Epidermal melanocyte (primary cell): ENCODE measurements around the gene ICAM2.

Experiments used
- DNase-seq: peaks from one replicate; pipeline ENCODE4 v3.0.0; 2011; ENCODE audit warnings: low spot score; ENCODE audit not compliant: insufficient read length

Gene ICAM2

GRCh38 chr17:63975541-63976092 is 44.8 kb downstream of the ICAM2 start:
- no peak for DNase-seq

GRCh38 chr17:63974594-63975192 is 45.7 kb downstream of the ICAM2 start:
- DNase-seq, result no peak

GRCh38 chr17:63973930-63974593 is 46.4 kb downstream of the ICAM2 start:
- DNase-seq, result no peak

- DNase-seq, result no peak
Observed at GRCh38 chr17:63973247-63973646, 47.2 kb downstream of the ICAM2 start.

- no peak for DNase-seq
Observed at GRCh38 chr17:63972796-63973195, 47.6 kb downstream of the ICAM2 start, which contains the start of gene SCN4A. TSS of gene SCN4A (minus strand) at chr17:63972918. CDS start at chr17:63972841, 77 bp downstream.

GRCh38 chr17:63969278-63969677 is 51.2 kb downstream of the ICAM2 start:
- DNase-seq, result no peak

- DNase-seq, result no peak
Observed at GRCh38 chr17:63967953-63968352, 52.5 kb downstream of the ICAM2 start.

GRCh38 chr17:63966646-63967264 is 53.7 kb downstream of the ICAM2 start:
- no peak for DNase-seq

GRCh38 chr17:63963123-63963522 is 57.3 kb downstream of the ICAM2 start:
- DNase-seq, result no peak

- DNase-seq, result no peak
Observed at GRCh38 chr17:63962298-63962744, 58.1 kb downstream of the ICAM2 start.

- no peak for DNase-seq
Observed at GRCh38 chr17:63961355-63962212, 58.8 kb downstream of the ICAM2 start.

GRCh38 chr17:63960430-63960829 is 60.0 kb downstream of the ICAM2 start:
- DNase-seq, result no peak

- no peak for DNase-seq
Observed at GRCh38 chr17:63960006-63960405, 60.4 kb downstream of the ICAM2 start.

- no peak for DNase-seq
Observed at GRCh38 chr17:63956296-63956920, 64.0 kb downstream of the ICAM2 start.

GRCh38 chr17:63955791-63956190 is 64.6 kb downstream of the ICAM2 start:
- no peak for DNase-seq

GRCh38 chr17:63955232-63955631 is 65.2 kb downstream of the ICAM2 start:
- DNase-seq, result no peak

- no peak for DNase-seq
Observed at GRCh38 chr17:63954402-63955063, 65.9 kb downstream of the ICAM2 start.
